Loucy (cell line): ENCODE data around the gene EEFSEC.

Experiments used
- CTCF ChIP-seq: fragments of 200-600 bp; sonication (generic); conservative IDR thresholded peaks from 2 replicates; pipeline ENCODE4 v1.5.1; 2014; ENCODE audit warnings: mild to moderate bottlenecking, antibody characterized with exemption, low read length
- EZH2phosphoT487 ChIP-seq: fragments of 200-600 bp; IDR thresholded peaks from 2 replicates; pipeline ENCODE4 v1.6.1; 2018; ENCODE audit warnings: antibody characterized with exemption, mild to moderate bottlenecking, moderate library complexity, borderline replicate concordance

- TF ChIP-seq CTCF (no peak), EZH2phosphoT487 (no peak)
These were observed 228.3 kb downstream of the EEFSEC start for GRCh38 chr3:128381609-128382008.
